ENCODE measurements around the gene MYO18A. TPM values are rescaled to one million over a fixed set of nuclear protein-coding genes. Genes with fewer than 3 reads are reported as not detected.

MYO18A gene
- total and polyA plus RNA-seq, 9 donors, result 23.0 to 53.9 (median 31.7) TPM

- Histone ChIP-seq H3K27me3 (no peaks in the 10 kb centered on the region), H3K36me3 (no peaks in the 10 kb centered on the region), H3K4me1 (ENCODE audit: insufficient read depth) (no peaks in the 10 kb centered on the region), H3K27ac (no peak overlapping the region), H3K9me3 (no peaks in the 10 kb centered on the region), H3K4me3 (no peak overlapping the region)
- WGBS, 3 donors, result 62 to 64% (median 63%) methylated on average over 20 of the region's 20 CpGs
- intact Hi-C loops (cut with DNase I), result loop anchor here in 1 of 4 donors (5.0 kb wide), 1 partner anchor 134 kb away; no protein-coding TSS in a partner anchor
- no peak for DNase-seq
- no peak for TF ChIP-seq EP300 (IDR thresholded peaks at IDR 0.05)
Observed at GRCh38 chr17:29115961-29116803, 64.0 kb downstream of the MYO18A start.

- Histone ChIP-seq H3K36me3 (no peaks in the 10 kb centered on the region), H3K9me3 (no peaks in the 10 kb centered on the region), H3K4me3 (no peak overlapping the region), H3K4me1 (ENCODE audit: insufficient read depth) (no peaks in the 10 kb centered on the region), H3K27me3 (no peaks in the 10 kb centered on the region), H3K27ac (no peak overlapping the region)
- WGBS, 3 donors, result 88 to 92% (median 91%) methylated on average over 4 to 9 of the region's 9 CpGs
- intact Hi-C loops (cut with DNase I), result loop anchor here in 1 of 4 donors (5.0 kb wide), 1 partner anchor 133 kb away; no protein-coding TSS in a partner anchor
- DNase-seq, result no peak
- TF ChIP-seq POLR2A (IDR thresholded peaks at IDR 0.05) (no peak), CTCF (IDR thresholded peaks at IDR 0.05) (no peak), EP300 (IDR thresholded peaks at IDR 0.05) (no peak)
Observed at GRCh38 chr17:29115435-29115834, 64.8 kb downstream of the MYO18A start.

GRCh38 chr17:29114141-29114540 lies 66.1 kb downstream of the MYO18A start:
- DNase-seq, result no peak
- no peaks in the 10 kb centered on the region for H3K36me3 ChIP-seq
- H3K27me3 ChIP-seq, result no peaks in the 10 kb centered on the region
- H3K4me3 ChIP-seq, result no peak overlapping the region
- WGBS, 3 donors, result 84 to 88% (median 85%) methylated on average over 5 of the region's 5 CpGs
- no peak for TF ChIP-seq EP300 (IDR thresholded peaks at IDR 0.05)
- TF ChIP-seq POLR2A (IDR thresholded peaks at IDR 0.05), result no peak
- TF ChIP-seq CTCF (IDR thresholded peaks at IDR 0.05), result no peak
- intact Hi-C loops (cut with DNase I), result loop anchor here in 2 of 4 donors (5.0 kb wide), 2 partner anchors 147 to 152 kb away; no protein-coding TSS in a partner anchor
- no peaks in the 10 kb centered on the region for H3K4me1 ChIP-seq (ENCODE audit: insufficient read depth)
- H3K9me3 ChIP-seq, result no peaks in the 10 kb centered on the region
- H3K27ac ChIP-seq, result no peak overlapping the region

GRCh38 chr17:29113334-29113733 lies 66.9 kb downstream of the MYO18A start:
- H3K36me3 ChIP-seq, result no peaks in the 10 kb centered on the region
- H3K4me3 ChIP-seq, result no peak overlapping the region
- no peak overlapping the region for H3K27ac ChIP-seq
- 87 to 90% (median 89%) methylated on average over 5 to 6 of the region's 6 CpGs for WGBS, 3 donors
- no peaks in the 10 kb centered on the region for H3K4me1 ChIP-seq (ENCODE audit: insufficient read depth)
- H3K9me3 ChIP-seq, result no peaks in the 10 kb centered on the region
- no peak for DNase-seq
- H3K27me3 ChIP-seq, result no peaks in the 10 kb centered on the region
- intact Hi-C loops (cut with DNase I), result loop anchor here in 3 of 4 donors (2.0 to 5.0 kb wide), 3 partner anchors 146 to 151 kb away; no protein-coding TSS in a partner anchor
- TF ChIP-seq EP300 (IDR thresholded peaks at IDR 0.05), result no peak
- TF ChIP-seq CTCF (IDR thresholded peaks at IDR 0.05), result no peak
- TF ChIP-seq POLR2A (IDR thresholded peaks at IDR 0.05), result no peak
